Endodermal cell (in vitro differentiated cells): ENCODE measurements around the gene UNC13C. TPM values are rescaled to one million over a fixed set of nuclear protein-coding genes. Genes with fewer than 3 reads are reported as not detected.

ENCODE experiments used
- DNase-seq: peaks from one replicate; pipeline ENCODE4 v3.0.0-alpha.2; 2017
- H3K27ac ChIP-seq: 2 replicates; pipeline ENCODE4 v1.5.1; 2013; ENCODE audit warnings: mild to moderate bottlenecking, low read depth, low read length, moderate library complexity
- H3K27me3 ChIP-seq: 2 replicates; pipeline ENCODE4 v1.6.1; 2013; ENCODE audit warnings: mild to moderate bottlenecking, low read length, moderate library complexity; ENCODE audit not compliant: insufficient read depth, control insufficient read depth, poor library complexity, severe bottlenecking
- H3K36me3 ChIP-seq: 2 replicates; pipeline ENCODE4 v1.7.0; 2013; ENCODE audit warnings: mild to moderate bottlenecking, low read length, moderate library complexity; ENCODE audit not compliant: control insufficient read depth, insufficient read depth
- H3K4me1 ChIP-seq: one replicate; pipeline ENCODE4 v1.7.0; 2013; ENCODE audit warnings: low read length; ENCODE audit not compliant: control insufficient read depth, insufficient read depth
- H3K4me3 ChIP-seq: 2 replicates; pipeline ENCODE4 v1.5.1; 2013; ENCODE audit warnings: mild to moderate bottlenecking, low read length, moderate library complexity
- H3K9ac ChIP-seq: 2 replicates; pipeline ENCODE4 v1.6.1; 2013; ENCODE audit warnings: mild to moderate bottlenecking, low read length, moderate library complexity; ENCODE audit not compliant: poor library complexity, severe bottlenecking; ENCODE audit errors: extremely low read depth
- H3K9me3 ChIP-seq: 2 replicates; pipeline ENCODE4 v1.6.1; 2013; ENCODE audit warnings: mild to moderate bottlenecking, low read length, moderate library complexity; ENCODE audit not compliant: control insufficient read depth
- H3K27ac Mint-ChIP-seq: 2 replicates; pipeline ENCODE4 v1.8.0; 2020; ENCODE audit warnings: mixed read lengths
- H3K27me3 Mint-ChIP-seq: 2 replicates; pipeline ENCODE4 v1.8.0; 2021; ENCODE audit warnings: mild to moderate bottlenecking, mixed read lengths; ENCODE audit not compliant: insufficient read depth
- H3K36me3 Mint-ChIP-seq: 2 replicates; pipeline ENCODE4 v1.8.0; 2020; ENCODE audit warnings: low read depth, mixed read lengths
- H3K4me1 Mint-ChIP-seq: 2 replicates; pipeline ENCODE4 v1.8.0; 2020; ENCODE audit warnings: mixed read lengths
- H3K4me3 Mint-ChIP-seq: 2 replicates; pipeline ENCODE4 v1.8.0; 2020; ENCODE audit warnings: mild to moderate bottlenecking, moderate library complexity, mixed read lengths
- H3K9me3 Mint-ChIP-seq: 2 replicates; pipeline ENCODE4 v1.8.0; 2020; ENCODE audit warnings: mild to moderate bottlenecking, mixed read lengths
- WGBS, 2 experiments: methylation state at CpG; one replicate each; pipeline versions ENCODE4 v1.1.5 to v1.1.7; 2013; ENCODE audit warnings: missing lambda C conversion rate in 2 of 2, mixed read lengths in 1 of 2; ENCODE audit not compliant: insufficient coverage in 1 of 2, insufficient read length in 1 of 2; 5-methylcytosine and 5-hydroxymethylcytosine counted together
- total RNA-seq, 2 donors: library from RNA; stranded (reverse); fragmentation: NEBNext Ultra II Directional in 1 of 2; extraction: Animal tissue kit (Norgen Biotek cat#: 25700) in 1 of 2; gene quantifications; 2 replicates in 1 of 2; 3 replicates in 1 of 2; pipeline ENCODE4 v1.2.1, GENCODE V29; 2021
- TF ChIP-seq, protein P1 (sequence below): fragments of 200-600 bp; sonication (generic); conservative IDR thresholded peaks from 2 replicates; pipeline ENCODE4 v1.5.0; 2021; ENCODE audit warnings: antibody characterized with exemption, mild to moderate bottlenecking

UNC13C gene
- total RNA-seq, 2 donors from 2014 or later, result 7.2 to 19.9 TPM

GRCh38 chr15:54518156-54518882 lies 540.1 kb downstream of the UNC13C start:
- Histone ChIP-seq H3K4me3 (no peak overlapping the region), H3K9ac (no peak overlapping the region), H3K27ac (no peak overlapping the region), H3K4me1 (no peaks in the 10 kb centered on the region), H3K36me3 (no peaks in the 10 kb centered on the region), H3K27me3 (no peaks in the 10 kb centered on the region), H3K9me3 (no peaks in the 10 kb centered on the region)
- 74 to 96% methylated on average over 3 to 4 of the region's 5 CpGs for WGBS, 2 experiments
- Mint-ChIP-seq H3K27me3 (no peaks in the 10 kb centered on the region), H3K4me1 (peaks cover 16% of the 10 kb centered on the region), H3K27ac (no peak overlapping the region), H3K36me3 (no peaks in the 10 kb centered on the region), H3K4me3 (no peak overlapping the region), H3K9me3 (peaks cover 6% of the 10 kb centered on the region)
- no peak for DNase-seq
- TF ChIP-seq, protein P1, sequence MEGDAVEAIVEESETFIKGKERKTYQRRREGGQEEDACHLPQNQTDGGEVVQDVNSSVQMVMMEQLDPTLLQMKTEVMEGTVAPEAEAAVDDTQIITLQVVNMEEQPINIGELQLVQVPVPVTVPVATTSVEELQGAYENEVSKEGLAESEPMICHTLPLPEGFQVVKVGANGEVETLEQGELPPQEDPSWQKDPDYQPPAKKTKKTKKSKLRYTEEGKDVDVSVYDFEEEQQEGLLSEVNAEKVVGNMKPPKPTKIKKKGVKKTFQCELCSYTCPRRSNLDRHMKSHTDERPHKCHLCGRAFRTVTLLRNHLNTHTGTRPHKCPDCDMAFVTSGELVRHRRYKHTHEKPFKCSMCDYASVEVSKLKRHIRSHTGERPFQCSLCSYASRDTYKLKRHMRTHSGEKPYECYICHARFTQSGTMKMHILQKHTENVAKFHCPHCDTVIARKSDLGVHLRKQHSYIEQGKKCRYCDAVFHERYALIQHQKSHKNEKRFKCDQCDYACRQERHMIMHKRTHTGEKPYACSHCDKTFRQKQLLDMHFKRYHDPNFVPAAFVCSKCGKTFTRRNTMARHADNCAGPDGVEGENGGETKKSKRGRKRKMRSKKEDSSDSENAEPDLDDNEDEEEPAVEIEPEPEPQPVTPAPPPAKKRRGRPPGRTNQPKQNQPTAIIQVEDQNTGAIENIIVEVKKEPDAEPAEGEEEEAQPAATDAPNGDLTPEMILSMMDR, result no peak

GRCh38 chr15:54519577-54519976 lies 541.3 kb downstream of the UNC13C start:
- DNase-seq, result no peak
- no peaks in the 10 kb centered on the region for H3K36me3 ChIP-seq
- no peaks in the 10 kb centered on the region for H3K9me3 ChIP-seq
- no peak overlapping the region for H3K4me3 ChIP-seq
- 92 to 96% methylated on average over 3 to 5 of the region's 5 CpGs for WGBS, 2 experiments
- no peaks in the 10 kb centered on the region for H3K4me1 ChIP-seq
- H3K9ac ChIP-seq, result no peak overlapping the region
- no peaks in the 10 kb centered on the region for H3K36me3 Mint-ChIP-seq
- TF ChIP-seq, protein P1, result no peak
- H3K4me3 Mint-ChIP-seq, result no peak overlapping the region
- H3K27me3 ChIP-seq, result no peaks in the 10 kb centered on the region
- H3K27ac ChIP-seq, result no peak overlapping the region
- no peaks in the 10 kb centered on the region for H3K9me3 Mint-ChIP-seq
- H3K27ac Mint-ChIP-seq, result no peak overlapping the region
- peaks cover 17% of the 10 kb centered on the region for H3K4me1 Mint-ChIP-seq
- H3K27me3 Mint-ChIP-seq, result no peaks in the 10 kb centered on the region

- Histone ChIP-seq H3K27me3 (no peaks in the 10 kb centered on the region), H3K36me3 (no peaks in the 10 kb centered on the region), H3K27ac (no peak overlapping the region), H3K4me3 (no peak overlapping the region), H3K9me3 (no peaks in the 10 kb centered on the region), H3K9ac (no peak overlapping the region), H3K4me1 (peaks cover 4% of the 10 kb centered on the region)
- Mint-ChIP-seq H3K27ac (no peak overlapping the region), H3K36me3 (no peaks in the 10 kb centered on the region), H3K9me3 (no peaks in the 10 kb centered on the region), H3K4me1 (peaks cover 26% of the 10 kb centered on the region), H3K27me3 (no peaks in the 10 kb centered on the region), H3K4me3 (no peak overlapping the region)
- no peak for DNase-seq
- 76 to 78% methylated on average over 1 of the region's 1 CpG for WGBS, 2 experiments
- TF ChIP-seq, protein P1, result no peak
Observed at GRCh38 chr15:54520616-54521015, 542.4 kb downstream of the UNC13C start.
